GM12878 (cell line): ENCODE measurements around the gene HEBP2. TPM values are rescaled to one million over a fixed set of nuclear protein-coding genes. Genes with fewer than 3 reads are reported as not detected.

Experiments used
- ATAC-seq: fragments of 200-7000 bp; cut with Tn5 transposase; 3 replicates; pipeline ENCODE4 v1.9.1; 2020; ENCODE audit warnings: mild to moderate bottlenecking, moderate library complexity
- BruUV-seq: library from RNA; stranded (reverse); fragments of 400-500 nt; replicated peaks from 2 replicates; lab custom pipeline; 2021; lab: Mats Ljungman, UMichigan
- CTCF ChIA-PET: fragments of 300-600 bp; sonication (Branson Sonifier 250); formaldehyde crosslinking; extraction: SDS; loops from one replicate; lab custom pipeline; 2021; ENCODE audit warnings: inconsistent platforms; lab: Yijun Ruan, JAX
- POLR2A ChIA-PET: fragments of 350-600 bp; formaldehyde crosslinking; extraction: SDS; loops from one replicate; lab custom pipeline; 2021; ENCODE audit warnings: inconsistent platforms; lab: Charles Lee
- RAD21 ChIA-PET: fragments of 300-600 bp; sonication (Branson Sonifier 250); formaldehyde crosslinking; loops from one replicate; lab custom pipeline; 2023; ENCODE audit warnings: antibody characterized with exemption; ENCODE audit not compliant: unreplicated experiment; lab: Charles Lee
- SMC1A ChIA-PET: fragments of 300-600 bp; sonication (Branson Sonifier 250); formaldehyde crosslinking; loops from one replicate; lab custom pipeline; 2023; ENCODE audit not compliant: unreplicated experiment, uncharacterized antibody; lab: Charles Lee
- DNase-seq: peaks from one replicate; pipeline ENCODE4 v3.0.0-alpha.2; 2011; ENCODE audit warnings: low read depth, low spot score
- FAIRE-seq: peaks from 3 replicates; lab custom pipeline; 2011; peaks lifted over from hg19 to GRCh38; lab: Jason Lieb, UNC
- H2AFZ ChIP-seq: 2 replicates; pipeline ENCODE4 v1.6.0; 2011; ENCODE audit warnings: low read depth, low read length, control low read depth; ENCODE audit not compliant: control insufficient read depth
- H3K27ac ChIP-seq: 2 replicates; pipeline ENCODE4 v1.5.1; 2011; ENCODE audit warnings: control low read depth; ENCODE audit not compliant: control insufficient read depth, insufficient read depth
- H3K27me3 ChIP-seq, 2 experiments: replicated peaks in 1 of 2; 2 replicates each; pipeline versions ENCODE4 v1.6.0 to v1.6.1; 2011; ENCODE audit warnings: low read length in 1 of 2; ENCODE audit not compliant: control insufficient read depth in 2 of 2, insufficient read depth in 2 of 2
- H3K36me3 ChIP-seq, 2 experiments: 2 replicates each; pipeline ENCODE4 v1.5.1; 2011; ENCODE audit warnings: low read length in 1 of 2; ENCODE audit not compliant: control insufficient read depth in 2 of 2, insufficient read depth in 2 of 2
- H3K4me1 ChIP-seq: 2 replicates; pipeline ENCODE4 v1.6.1; 2011; ENCODE audit warnings: mild to moderate bottlenecking, low read length, moderate library complexity, mixed read lengths; ENCODE audit not compliant: control insufficient read depth, insufficient read depth
- H3K4me2 ChIP-seq: 2 replicates; pipeline ENCODE4 v1.6.0; 2011; ENCODE audit warnings: control low read depth; ENCODE audit not compliant: control insufficient read depth, insufficient read depth
- H3K4me3 ChIP-seq: fragments of 200-600 bp; sonication (generic); 2 replicates; pipeline ENCODE4 v1.5.1; 2016
- H3K79me2 ChIP-seq: 2 replicates; pipeline ENCODE4 v1.6.0; 2011; ENCODE audit warnings: low read length; ENCODE audit not compliant: control insufficient read depth, insufficient read depth
- H3K9ac ChIP-seq: 2 replicates; pipeline ENCODE4 v1.8.0; 2011; ENCODE audit warnings: low read length, control low read depth, mixed read lengths; ENCODE audit not compliant: control insufficient read depth, insufficient read depth
- H3K9me3 ChIP-seq: replicated peaks from 3 replicates; pipeline ENCODE4 v1.5.1; 2011; ENCODE audit warnings: mild to moderate bottlenecking, low read length; ENCODE audit not compliant: control insufficient read depth, insufficient read depth
- H4K20me1 ChIP-seq: 2 replicates; pipeline ENCODE4 v1.6.0; 2011; ENCODE audit not compliant: control insufficient read depth, insufficient read depth
- CBFB ChIP-seq: IDR thresholded peaks from 2 replicates; pipeline ENCODE4 v1.6.1; 2016; ENCODE audit warnings: antibody characterized with exemption, low read depth
- CREM ChIP-seq: IDR thresholded peaks from 2 replicates; pipeline ENCODE4 v1.6.1; 2014; ENCODE audit warnings: antibody characterized with exemption, low read depth
- LARP7 ChIP-seq: fragments of 450-650 bp; IDR thresholded peaks from 2 replicates; pipeline ENCODE4 v1.6.1; 2017; ENCODE audit warnings: mild to moderate bottlenecking
- STAT1 ChIP-seq: fragments of 450-650 bp; conservative IDR thresholded peaks from 2 replicates; pipeline ENCODE4 v1.6.1; 2014; ENCODE audit warnings: antibody characterized with exemption, mild to moderate bottlenecking
- in situ Hi-C: fragments of 300-500 bp; cut with MboI; formaldehyde crosslinking; loops from 9 replicates; pipeline ENCODE4 v1.14.3; 2018; ENCODE audit warnings: mixed read lengths
- intact Hi-C: fragments of 100-400 bp; cut with micrococcal nuclease; formaldehyde crosslinking; loops from one replicate; pipeline ENCODE4 v1.14.2; 2022; ENCODE audit not compliant: unreplicated experiment
- polyA plus RNA-seq, 11 experiments: library from polyadenylated mRNA; depleted of rRNA in 4 of 11; unstranded in 6 of 11; stranded (reverse) in 5 of 11; fragments of >200 nt; fragmentation: Nextera tagmentation in 4 of 11; fragmentation: Illumina TruSeq in 1 of 11; extraction: Ambion mirVana in 4 of 11; extraction: Trizol in 1 of 11; gene quantifications; 1 replicate in 1 of 11; 2 replicates in 10 of 11; pipeline versions ENCODE4 v1.2.1 to v1.2.3, GENCODE V29; 2011 to 2016; ENCODE audit warnings: inconsistent platforms in 2 of 11, missing spikeins in 2 of 11, low read depth in 1 of 11
- total RNA-seq, 4 experiments: library from RNA; depleted of rRNA in 3 of 4; stranded (reverse); fragments of >200 nt in 3 of 4; fragmentation: Illumina TruSeq in 1 of 4; extraction: Trizol in 1 of 4; gene quantifications; 2 replicates each; pipeline versions ENCODE4 v1.2.1 to v1.2.3, GENCODE V29; 2013 to 2021
- TF ChIP-seq, protein P1 (sequence below): fragments of 450-650 bp; formaldehyde crosslinking; IDR thresholded peaks from 2 replicates; pipeline ENCODE4 v1.5.0; 2022; ENCODE audit warnings: mild to moderate bottlenecking, missing genetic modification characterization
- TF ChIP-seq, protein P2 (sequence below): fragments of 450-650 bp; IDR thresholded peaks from 2 replicates; pipeline ENCODE4 v1.6.1; 2016; ENCODE audit warnings: mild to moderate bottlenecking, moderate library complexity, borderline replicate concordance

HEBP2 gene
- total and polyA plus RNA-seq, 10 of the 15 experiments (the other 5 are each of a cell fraction or from before 2014, with no cell fraction given) = 3.8 to 41.8 (median 16.9) TPM

DNA sequence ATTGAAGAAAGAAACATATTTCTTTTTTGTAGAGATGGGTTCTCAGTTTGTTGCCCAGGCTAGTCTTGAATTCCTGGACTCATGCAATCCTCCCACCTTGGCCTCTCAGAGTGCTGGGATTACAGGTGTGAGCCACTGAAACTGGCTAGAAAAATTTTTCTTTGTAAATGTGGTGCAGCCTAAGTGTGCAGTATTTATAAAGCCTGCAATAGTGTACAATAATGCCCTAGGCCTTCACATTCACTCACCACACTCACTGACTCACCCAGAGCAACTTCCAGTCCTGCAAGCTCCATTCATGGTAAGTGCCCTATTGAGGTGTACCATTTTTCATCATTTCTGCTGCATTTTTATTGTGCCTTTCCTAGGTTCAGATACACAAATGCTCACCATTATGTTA lies 63.9 kb downstream of the HEBP2 start:
- Histone ChIP-seq H3K27ac (no peak overlapping the region), H3K9ac (no peak overlapping the region), H3K4me2 (no peak overlapping the region), H4K20me1 (no peaks in the 10 kb centered on the region), H3K9me3 (no peaks in the 10 kb centered on the region), H2AFZ (no peak overlapping the region), H3K4me3 (no peak overlapping the region), H3K79me2 (no peaks in the 10 kb centered on the region), H3K4me1 (no peaks in the 10 kb centered on the region), H3K27me3 (no peaks in the 10 kb centered on the region), H3K36me3 (peaks cover 0 to 4% of the 10 kb centered on the region in 2 experiments; a peak in 2 of 4 replicates)
- CTCF ChIA-PET = interaction anchor here (0.7 to 1.1 kb wide), 3 partner anchors 9 to 41 kb away, joined by 3 to 8 read pairs (median 4); no protein-coding TSS in a partner anchor
- TF ChIP-seq, protein P1, sequence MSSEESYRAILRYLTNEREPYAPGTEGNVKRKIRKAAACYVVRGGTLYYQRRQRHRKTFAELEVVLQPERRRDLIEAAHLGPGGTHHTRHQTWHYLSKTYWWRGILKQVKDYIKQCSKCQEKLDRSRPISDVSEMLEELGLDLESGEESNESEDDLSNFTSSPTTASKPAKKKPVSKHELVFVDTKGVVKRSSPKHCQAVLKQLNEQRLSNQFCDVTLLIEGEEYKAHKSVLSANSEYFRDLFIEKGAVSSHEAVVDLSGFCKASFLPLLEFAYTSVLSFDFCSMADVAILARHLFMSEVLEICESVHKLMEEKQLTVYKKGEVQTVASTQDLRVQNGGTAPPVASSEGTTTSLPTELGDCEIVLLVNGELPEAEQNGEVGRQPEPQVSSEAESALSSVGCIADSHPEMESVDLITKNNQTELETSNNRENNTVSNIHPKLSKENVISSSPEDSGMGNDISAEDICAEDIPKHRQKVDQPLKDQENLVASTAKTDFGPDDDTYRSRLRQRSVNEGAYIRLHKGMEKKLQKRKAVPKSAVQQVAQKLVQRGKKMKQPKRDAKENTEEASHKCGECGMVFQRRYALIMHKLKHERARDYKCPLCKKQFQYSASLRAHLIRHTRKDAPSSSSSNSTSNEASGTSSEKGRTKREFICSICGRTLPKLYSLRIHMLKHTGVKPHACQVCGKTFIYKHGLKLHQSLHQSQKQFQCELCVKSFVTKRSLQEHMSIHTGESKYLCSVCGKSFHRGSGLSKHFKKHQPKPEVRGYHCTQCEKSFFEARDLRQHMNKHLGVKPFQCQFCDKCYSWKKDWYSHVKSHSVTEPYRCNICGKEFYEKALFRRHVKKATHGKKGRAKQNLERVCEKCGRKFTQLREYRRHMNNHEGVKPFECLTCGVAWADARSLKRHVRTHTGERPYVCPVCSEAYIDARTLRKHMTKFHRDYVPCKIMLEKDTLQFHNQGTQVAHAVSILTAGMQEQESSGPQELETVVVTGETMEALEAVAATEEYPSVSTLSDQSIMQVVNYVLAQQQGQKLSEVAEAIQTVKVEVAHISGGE (CRISPR knock-in tag) = no peak
- TF ChIP-seq LARP7 (no peak), CREM (no peak), CBFB (no peak), STAT1 (no peak)
- TF ChIP-seq, protein P2, sequence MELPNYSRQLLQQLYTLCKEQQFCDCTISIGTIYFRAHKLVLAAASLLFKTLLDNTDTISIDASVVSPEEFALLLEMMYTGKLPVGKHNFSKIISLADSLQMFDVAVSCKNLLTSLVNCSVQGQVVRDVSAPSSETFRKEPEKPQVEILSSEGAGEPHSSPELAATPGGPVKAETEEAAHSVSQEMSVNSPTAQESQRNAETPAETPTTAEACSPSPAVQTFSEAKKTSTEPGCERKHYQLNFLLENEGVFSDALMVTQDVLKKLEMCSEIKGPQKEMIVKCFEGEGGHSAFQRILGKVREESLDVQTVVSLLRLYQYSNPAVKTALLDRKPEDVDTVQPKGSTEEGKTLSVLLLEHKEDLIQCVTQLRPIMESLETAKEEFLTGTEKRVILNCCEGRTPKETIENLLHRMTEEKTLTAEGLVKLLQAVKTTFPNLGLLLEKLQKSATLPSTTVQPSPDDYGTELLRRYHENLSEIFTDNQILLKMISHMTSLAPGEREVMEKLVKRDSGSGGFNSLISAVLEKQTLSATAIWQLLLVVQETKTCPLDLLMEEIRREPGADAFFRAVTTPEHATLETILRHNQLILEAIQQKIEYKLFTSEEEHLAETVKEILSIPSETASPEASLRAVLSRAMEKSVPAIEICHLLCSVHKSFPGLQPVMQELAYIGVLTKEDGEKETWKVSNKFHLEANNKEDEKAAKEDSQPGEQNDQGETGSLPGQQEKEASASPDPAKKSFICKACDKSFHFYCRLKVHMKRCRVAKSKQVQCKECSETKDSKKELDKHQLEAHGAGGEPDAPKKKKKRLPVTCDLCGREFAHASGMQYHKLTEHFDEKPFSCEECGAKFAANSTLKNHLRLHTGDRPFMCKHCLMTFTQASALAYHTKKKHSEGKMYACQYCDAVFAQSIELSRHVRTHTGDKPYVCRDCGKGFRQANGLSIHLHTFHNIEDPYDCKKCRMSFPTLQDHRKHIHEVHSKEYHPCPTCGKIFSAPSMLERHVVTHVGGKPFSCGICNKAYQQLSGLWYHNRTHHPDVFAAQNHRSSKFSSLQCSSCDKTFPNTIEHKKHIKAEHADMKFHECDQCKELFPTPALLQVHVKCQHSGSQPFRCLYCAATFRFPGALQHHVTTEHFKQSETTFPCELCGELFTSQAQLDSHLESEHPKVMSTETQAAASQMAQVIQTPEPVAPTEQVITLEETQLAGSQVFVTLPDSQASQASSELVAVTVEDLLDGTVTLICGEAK = no peak
- intact Hi-C loops = no loop called here
- FAIRE-seq (no peak), DNase-seq (no peak), ATAC-seq (no peak)
- RAD21 ChIA-PET = no interaction called here
- in situ Hi-C loops = no loop called here
- BruUV-seq = no TSS peak
- SMC1A ChIA-PET = interaction anchor here (0.7 to 1.3 kb wide), 7 partner anchors 8 to 26 kb away, joined by 3 to 7 read pairs (median 3); no protein-coding TSS in a partner anchor
- POLR2A ChIA-PET = interaction anchor here (0.6 kb wide), 1 partner anchor 15 kb away, joined by 3 read pairs; no protein-coding TSS in a partner anchor
